GM12873 (cell line): ENCODE measurements around the gene SLC5A12.

Source experiments
- TF ChIP-seq, protein P1 (sequence below): IDR thresholded peaks from 2 replicates; pipeline ENCODE4 v1.5.1; 2012; ENCODE audit warnings: low read depth, mild to moderate bottlenecking, moderate library complexity, low read length, control low read depth; ENCODE audit not compliant: insufficient read depth; ENCODE audit errors: missing control alignments

SLC5A12 gene

DNA sequence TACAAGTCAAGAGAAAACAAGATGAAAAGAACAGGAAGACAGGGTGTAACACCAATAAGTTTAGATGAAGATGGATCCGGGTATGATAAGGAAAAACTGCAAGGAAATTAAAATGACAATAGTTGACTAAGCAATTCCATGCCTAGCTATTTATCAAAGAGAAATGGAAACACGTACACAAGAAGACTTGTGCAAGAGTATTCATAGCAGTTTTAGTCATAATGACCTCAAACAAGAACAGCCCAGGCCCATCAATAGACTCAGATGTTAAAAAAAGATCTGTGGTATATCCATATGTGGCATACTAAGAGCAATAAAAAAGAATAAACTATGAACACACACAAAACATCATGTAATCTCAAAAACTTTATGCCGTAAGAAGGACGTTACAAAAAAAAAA, 33.2 kb downstream of the SLC5A12 start:
- TF ChIP-seq, protein P1, sequence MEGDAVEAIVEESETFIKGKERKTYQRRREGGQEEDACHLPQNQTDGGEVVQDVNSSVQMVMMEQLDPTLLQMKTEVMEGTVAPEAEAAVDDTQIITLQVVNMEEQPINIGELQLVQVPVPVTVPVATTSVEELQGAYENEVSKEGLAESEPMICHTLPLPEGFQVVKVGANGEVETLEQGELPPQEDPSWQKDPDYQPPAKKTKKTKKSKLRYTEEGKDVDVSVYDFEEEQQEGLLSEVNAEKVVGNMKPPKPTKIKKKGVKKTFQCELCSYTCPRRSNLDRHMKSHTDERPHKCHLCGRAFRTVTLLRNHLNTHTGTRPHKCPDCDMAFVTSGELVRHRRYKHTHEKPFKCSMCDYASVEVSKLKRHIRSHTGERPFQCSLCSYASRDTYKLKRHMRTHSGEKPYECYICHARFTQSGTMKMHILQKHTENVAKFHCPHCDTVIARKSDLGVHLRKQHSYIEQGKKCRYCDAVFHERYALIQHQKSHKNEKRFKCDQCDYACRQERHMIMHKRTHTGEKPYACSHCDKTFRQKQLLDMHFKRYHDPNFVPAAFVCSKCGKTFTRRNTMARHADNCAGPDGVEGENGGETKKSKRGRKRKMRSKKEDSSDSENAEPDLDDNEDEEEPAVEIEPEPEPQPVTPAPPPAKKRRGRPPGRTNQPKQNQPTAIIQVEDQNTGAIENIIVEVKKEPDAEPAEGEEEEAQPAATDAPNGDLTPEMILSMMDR = no peak

GRCh38 chr11:26687351-26687750, 34.5 kb downstream of the SLC5A12 start:
- TF ChIP-seq, protein P1 = no peak

- TF ChIP-seq, protein P1 = no peak
These were observed 44.3 kb downstream of the SLC5A12 start for GRCh38 chr11:26677566-26677965.

DNA sequence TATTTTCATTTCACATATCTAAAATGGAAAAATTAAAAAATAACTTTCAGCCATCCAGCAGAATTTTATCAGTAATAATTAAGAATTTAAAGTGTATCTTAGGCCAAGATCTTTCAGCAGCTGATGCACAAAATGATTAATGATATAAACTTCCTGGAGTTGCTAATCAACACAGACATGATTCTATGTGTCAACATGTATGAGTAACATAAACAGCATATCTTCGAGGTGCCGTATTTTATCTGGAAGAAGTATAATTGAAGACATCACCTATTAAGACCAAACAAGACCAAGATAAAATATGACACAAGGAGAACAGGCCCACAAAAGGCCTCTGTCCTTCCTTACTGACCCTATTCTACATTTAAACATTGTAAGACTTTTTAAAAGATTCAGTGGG, 45.2 kb downstream of the SLC5A12 start:
- TF ChIP-seq, protein P1 = no peak

DNA sequence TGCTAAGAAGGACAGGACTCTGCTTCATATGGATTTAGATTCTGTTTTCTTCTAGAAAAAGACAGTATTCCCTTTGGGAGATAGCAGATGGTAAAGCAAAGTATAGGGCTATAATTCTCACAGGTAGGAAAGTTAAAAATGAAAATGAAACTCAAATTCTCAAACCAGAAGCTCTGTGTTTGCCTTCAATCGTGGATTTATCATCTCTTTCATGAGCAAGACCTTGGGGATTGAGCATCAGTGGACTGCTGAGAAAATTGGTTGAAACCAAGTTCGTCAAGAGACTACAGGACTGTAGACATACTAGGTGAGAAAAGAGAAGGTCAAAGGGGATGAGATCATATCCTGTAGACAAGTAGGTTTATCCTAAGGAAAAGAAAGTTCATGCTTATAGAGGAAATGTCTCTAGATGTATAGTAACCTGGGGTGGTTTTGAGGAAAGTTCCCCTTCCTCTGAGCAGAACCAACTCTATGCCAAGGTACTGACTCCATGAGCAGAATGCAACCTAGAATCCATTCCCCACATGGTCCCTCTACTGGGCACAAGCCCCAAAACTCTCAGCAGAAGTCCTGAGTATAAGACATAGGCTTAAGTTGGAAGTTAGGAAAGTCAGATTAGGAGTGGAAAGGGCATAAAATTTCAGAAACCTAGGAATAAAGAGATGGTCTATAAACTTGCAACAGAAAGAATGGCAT, 46.5 kb downstream of the SLC5A12 start:
- TF ChIP-seq, protein P1 = no peak

DNA sequence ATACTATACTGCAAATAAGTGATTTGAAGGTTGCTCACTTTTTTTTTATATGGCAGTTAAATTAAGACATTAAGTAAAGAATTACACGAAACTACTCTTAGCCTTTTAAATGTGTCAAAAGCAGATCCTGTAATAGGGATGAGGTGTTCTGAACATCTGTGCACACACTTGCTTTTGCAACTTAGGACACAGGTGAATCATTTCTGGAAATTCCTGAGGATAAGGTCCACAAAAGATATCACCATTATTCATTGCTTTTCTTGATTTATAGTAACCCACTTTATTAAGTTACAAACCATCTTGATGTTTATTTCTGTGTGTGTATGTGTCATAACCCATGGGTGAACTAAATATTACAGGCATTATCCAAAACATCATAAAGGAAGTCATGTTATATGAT, 55.9 kb downstream of the SLC5A12 start:
- TF ChIP-seq, protein P1 = no peak

GRCh38 chr11:26665036-26665435, 56.8 kb downstream of the SLC5A12 start:
- TF ChIP-seq, protein P1 = no peak
